ENCODE results near the gene CT47A7. TPM values are rescaled to one million over a fixed set of nuclear protein-coding genes. Genes with fewer than 3 reads are reported as not detected.
A peak's percentile ranks its signal among the peaks of the same experiment; 100 is the strongest.
"Not testable (repeated sequence)": the region's sequence is repeated elsewhere in the genome, so short reads cannot be mapped to it uniquely, and the experiment has no call there.

The CT47A7 gene
- total RNA-seq = not detected
- long read RNA-seq = 0 reads

DNA sequence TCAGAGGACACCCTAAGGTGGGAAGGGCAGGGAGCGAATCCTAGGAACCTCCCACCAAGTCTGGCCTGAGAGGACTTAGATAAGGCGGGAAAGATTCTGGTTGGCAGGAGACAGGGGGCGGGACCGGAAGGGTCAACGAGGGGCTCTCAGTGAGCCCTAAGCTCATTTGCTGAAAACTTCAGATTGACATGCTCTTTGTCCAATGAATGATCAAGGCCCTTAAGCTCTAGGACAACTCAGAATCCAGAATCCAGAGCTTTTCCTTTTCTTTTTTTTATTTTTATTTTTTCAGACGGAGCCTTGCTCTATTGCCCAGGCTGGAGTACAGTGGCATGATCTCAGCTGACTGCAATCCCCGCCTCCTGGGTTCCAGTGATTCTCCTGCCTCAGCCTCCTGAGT is at the start of gene CT47A7:
Gene CT47A7, minus strand, starts transcription at position 101 of the 400 bp plus-strand sequence. CDS start 255 bp downstream, outside the sequence.
- intact Hi-C loops (cut with micrococcal nuclease); DNase-seq: not testable (repeated sequence)

DNA sequence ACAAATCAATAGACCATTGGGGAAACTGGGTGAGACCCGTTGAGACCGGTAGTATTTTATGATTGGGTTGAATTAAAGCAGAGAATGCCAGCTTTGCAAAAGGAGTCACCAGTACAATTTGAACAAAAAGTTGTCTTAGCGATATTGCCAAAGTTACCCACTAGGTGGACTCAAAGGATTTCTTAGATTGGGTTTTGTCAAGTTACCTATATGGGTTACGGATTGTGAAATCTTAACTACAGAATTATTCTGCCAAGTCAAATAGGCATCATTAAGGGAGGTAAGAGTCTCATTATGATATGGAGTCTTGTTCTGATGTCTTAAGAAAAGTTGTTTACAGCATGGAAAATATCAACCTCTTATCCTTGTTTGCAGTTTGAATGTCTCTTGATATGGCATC is 44.2 kb upstream of the CT47A7 start:
- Histone ChIP-seq H3K9me3 (replicated peaks) (no peaks in the 10 kb centered on the region), H3K4me3 (no peak overlapping the region), H3K4me1 (no peaks in the 10 kb centered on the region), H3K27ac (replicated peaks) (no peak overlapping the region), H3K36me3 (no peaks in the 10 kb centered on the region), H3K27me3 (ENCODE audit: low read depth) (no peaks in the 10 kb centered on the region)
- intact Hi-C loops (cut with micrococcal nuclease) = no loop called here
- peak; percentile 40 for TF ChIP-seq CTCF (IDR thresholded peaks at IDR 0.05; ENCODE audit: borderline replicate concordance)
- no peak for DNase-seq

More for the DNA sequence above, at the start of gene CT47A7:
- H3K4me1 ChIP-seq; H3K27ac ChIP-seq (replicated peaks); H3K9me3 ChIP-seq (replicated peaks); H3K4me3 ChIP-seq; H3K36me3 ChIP-seq; H3K27me3 ChIP-seq (ENCODE audit: low read depth): not testable (repeated sequence)

DNA sequence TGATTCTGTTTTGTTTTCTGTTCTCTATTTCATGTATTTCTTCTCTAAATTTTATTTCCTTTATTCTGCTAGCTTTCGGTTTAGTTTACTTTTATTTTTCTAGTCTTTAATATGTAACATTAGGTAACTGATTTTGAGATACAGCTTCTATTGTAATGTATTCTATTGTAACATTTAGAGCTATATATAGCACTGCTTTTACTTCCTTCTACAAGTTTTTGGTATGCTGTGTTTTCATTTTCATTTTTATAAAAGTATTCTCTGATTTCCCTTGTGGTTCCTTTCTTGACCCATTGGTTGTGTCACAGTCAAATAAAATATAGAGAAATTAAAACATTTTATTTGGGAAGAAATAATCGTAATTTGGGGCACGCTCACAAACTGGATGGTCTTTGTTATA is 43.0 kb upstream of the CT47A7 start:
- intact Hi-C loops (cut with micrococcal nuclease) = no loop called here
- no peak for TF ChIP-seq CTCF (IDR thresholded peaks at IDR 0.05; ENCODE audit: borderline replicate concordance)
- H3K36me3 ChIP-seq = no peaks in the 10 kb centered on the region
- no peak overlapping the region for H3K4me3 ChIP-seq
- H3K27ac ChIP-seq (replicated peaks) = no peak overlapping the region
- H3K9me3 ChIP-seq (replicated peaks) = no peaks in the 10 kb centered on the region
- H3K4me1 ChIP-seq = no peaks in the 10 kb centered on the region
- no peak for DNase-seq
- H3K27me3 ChIP-seq (ENCODE audit: low read depth) = no peaks in the 10 kb centered on the region

DNA sequence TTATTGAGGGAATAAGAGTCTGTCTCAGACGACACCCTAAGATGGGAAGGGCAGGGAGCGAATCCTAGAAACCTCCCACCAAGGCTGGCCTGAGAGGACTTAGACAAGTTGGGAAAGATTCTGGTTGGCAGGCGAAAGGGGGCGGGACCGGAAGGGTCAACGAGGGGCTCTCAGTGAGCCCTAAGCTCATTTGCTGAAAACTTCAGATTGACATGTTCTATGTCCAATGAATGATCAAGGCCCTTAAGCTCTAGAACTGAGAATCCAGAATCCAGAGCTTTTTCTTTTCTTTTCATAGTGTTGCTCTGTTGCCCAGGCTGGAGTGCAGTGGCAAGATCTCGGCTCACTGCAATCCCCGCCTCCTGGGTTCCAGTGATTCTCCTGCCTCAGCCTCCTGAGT is 29.3 kb upstream of the CT47A7 start, which contains the start of gene CT47A1:
Gene CT47A1, minus strand, starts transcription at position 101 of the 400 bp plus-strand sequence. CDS start 231 bp downstream, outside the sequence.
- H3K4me3 ChIP-seq; H3K27ac ChIP-seq (replicated peaks); H3K27me3 ChIP-seq (ENCODE audit: low read depth); H3K9me3 ChIP-seq (replicated peaks); H3K4me1 ChIP-seq; DNase-seq; H3K36me3 ChIP-seq; intact Hi-C loops (cut with micrococcal nuclease): not testable (repeated sequence)

Other genes with a start within 250 kb of the CT47A7 start
- gene CT47B1, start 80.7 kb downstream of the CT47A7 start, total RNA-seq = not detected
- gene CT47A11, start 19.4 kb downstream of the CT47A7 start, total RNA-seq = not detected
- not detected for gene CT47A10, start 14.6 kb downstream of the CT47A7 start, total RNA-seq
- not detected for gene CT47A9, start 9.7 kb downstream of the CT47A7 start, total RNA-seq
- not detected for gene CT47A8, start 4.9 kb downstream of the CT47A7 start, total RNA-seq
- not detected for gene CT47A6, start 4.9 kb upstream of the CT47A7 start, total RNA-seq
- gene CT47A5, start 9.7 kb upstream of the CT47A7 start, total RNA-seq = not detected
- gene CT47A4, start 14.6 kb upstream of the CT47A7 start, total RNA-seq = not detected
- not detected for gene CT47A3, start 19.5 kb upstream of the CT47A7 start, total RNA-seq
- not detected for gene CT47A2, start 24.3 kb upstream of the CT47A7 start, total RNA-seq
- not detected for gene CT47A1, start 29.2 kb upstream of the CT47A7 start, total RNA-seq
- gene GLUD2, start 91.0 kb upstream of the CT47A7 start, total RNA-seq = 1.5 TPM

Measured in left ventricle myocardium inferior (tissue), 1 donor.